NCI-H128 (cell line): Measurements from ENCODE around the gene CIB4.
"Not testable (repeated sequence)": the region's sequence is repeated elsewhere in the genome, so short reads cannot be mapped to it uniquely, and the experiment has no call there.

Source experiments
- DNase-seq: peaks from one replicate; lab custom pipeline; 2025; ENCODE audit not compliant: unreplicated experiment; lab: John Stamatoyannopoulos, UW

CIB4 gene

DNA sequence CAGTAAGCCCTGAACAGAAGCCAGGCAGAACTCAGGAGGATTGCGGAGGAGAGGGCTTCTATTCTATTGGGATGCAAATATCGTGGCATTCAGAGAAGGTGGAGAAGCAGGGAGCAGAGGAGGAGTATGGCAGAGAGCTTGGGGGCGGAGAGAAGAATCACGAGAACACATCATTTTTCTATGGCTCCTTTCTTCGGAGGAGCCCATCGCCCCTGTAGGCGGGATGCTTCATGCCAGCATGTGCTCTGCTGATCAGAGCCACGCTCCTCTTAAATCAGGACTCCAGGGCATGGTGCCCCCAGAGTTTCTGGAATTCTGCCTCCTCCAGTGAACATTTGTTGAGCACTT lies 71.1 kb downstream of the CIB4 start:
- DNase-seq, result no peak

DNA sequence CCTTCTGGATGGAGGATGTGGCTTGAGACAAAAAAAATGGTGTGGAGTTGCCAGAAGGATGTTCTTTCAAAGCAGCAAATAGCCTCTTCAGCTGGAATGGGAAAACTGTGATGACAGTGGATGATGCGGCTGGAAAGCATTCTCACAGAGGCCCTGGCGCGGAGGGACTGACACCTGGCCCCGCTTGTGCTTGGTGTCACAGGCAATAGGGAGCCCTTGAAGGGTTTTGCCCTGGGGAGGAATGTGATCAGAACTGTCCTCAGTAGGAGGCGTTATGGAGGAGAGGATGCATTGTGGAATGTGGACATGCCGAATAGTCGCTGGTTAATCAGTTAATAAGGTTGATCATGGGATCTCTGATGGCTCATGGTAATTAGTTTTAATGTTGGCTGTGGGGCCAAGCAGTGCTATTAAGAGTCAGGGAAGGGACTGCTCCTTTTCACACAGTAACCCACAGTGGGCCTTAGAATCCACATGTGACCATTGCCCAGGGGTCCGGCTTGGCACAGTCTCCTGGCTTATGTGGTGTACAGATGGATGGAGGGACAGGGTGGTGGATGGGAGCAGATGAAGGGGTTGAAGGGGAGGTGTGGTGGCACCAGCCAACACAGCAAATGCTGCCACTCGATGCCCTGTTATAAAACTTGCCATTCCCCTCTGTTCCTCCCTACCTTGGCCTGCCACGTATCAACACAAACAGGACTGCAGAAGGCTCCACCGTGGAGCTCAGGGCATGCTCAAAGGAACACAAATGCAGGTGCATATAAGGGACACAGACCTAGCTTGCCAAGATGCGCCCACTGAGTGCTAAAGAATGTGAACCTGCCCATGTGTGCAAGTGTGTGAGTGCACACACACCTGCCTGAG lies 71.7 kb downstream of the CIB4 start:
- DNase-seq, result no peak

DNA sequence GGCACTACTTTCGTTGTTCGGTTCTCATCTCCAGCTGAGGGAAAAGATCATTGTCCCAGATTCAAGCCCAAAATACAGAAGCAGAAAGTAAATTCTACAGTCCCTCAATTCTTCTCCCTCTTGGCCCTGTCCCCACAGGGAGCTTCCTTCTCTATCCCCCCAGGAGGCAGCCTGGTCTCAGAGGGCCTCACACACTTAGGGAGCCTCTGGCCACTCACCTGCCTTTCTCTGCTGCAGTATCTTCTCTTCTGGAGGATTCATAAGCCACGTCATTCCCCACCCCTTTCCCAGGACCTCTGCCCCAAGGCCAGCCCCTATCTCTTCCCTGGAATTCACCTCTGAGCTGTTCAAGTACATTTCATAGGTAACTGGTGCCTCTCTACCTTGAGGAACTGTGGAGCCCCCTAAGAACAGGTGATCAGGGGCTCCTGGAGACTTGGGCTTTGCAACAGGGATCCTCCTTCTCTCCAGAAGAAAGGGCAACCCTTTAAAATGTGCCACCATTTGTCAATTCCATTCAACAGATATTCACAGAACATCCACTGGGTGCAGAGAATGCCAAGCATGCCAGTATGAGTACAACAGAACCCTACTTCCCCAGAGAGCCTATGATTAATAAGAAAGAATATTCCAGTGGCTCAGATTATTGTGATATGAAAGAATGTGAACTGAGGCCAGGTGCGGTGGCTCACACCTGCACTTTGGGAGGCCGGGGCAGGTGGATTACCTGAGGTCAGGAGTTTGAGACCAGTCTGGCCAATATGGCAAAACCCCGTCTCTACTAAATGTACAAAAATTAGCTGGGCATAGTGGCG lies 72.9 kb downstream of the CIB4 start:
- DNase-seq, result no peak

DNA sequence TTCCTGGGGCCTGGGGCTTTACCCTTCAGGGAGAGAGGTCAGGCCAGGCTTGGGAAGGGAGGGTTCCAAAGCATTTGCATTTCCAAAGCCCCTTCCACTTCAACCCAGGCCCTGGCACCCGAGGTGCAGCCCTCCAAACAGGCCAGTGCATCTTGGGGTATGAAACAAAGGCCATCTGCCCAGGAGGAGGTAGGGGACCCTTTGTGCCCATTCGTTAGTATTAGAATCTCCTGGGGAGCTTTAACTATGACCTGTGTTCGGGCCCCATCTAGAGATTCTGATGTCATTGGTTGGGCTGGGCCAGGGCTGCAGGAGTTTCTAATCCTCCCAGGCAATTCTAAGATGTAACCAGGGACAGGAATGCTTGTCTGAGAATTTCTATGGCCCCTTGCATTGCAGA lies 73.6 kb downstream of the CIB4 start:
- no peak for DNase-seq

DNA sequence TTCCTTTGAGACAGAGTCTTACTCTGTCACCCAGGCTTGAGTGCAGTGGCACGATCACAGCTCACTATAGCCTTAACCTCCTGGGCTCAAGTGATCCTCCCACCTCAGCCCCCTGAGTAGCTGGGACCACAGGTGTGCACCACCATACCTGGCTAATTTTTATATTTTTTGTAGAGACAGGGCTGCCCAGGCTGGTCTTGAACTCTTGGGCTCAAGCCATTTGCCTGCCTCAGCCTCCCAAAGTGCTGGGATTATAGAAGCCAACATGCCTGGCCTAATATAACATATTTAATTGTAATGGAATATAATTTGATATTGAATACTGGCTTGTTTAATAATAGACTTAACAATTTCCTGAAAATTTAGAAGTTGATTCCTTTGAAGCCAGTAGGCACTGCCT lies 74.4 kb downstream of the CIB4 start:
- DNase-seq, result not testable (repeated sequence)

DNA sequence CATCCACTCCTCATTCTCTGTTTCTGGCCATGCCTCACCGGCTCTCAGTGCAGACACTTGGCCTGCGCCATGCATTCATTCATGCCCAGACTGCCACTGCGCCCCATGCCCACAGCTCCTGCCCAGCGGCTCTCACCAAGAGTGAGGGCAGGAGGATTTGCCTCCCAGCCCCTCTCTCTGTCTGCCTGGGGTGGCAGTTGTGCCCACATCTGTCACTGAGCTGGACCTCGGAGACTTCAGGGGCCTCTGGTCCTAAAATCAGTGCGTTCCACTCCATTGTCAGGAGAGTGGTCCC lies 75.1 kb downstream of the CIB4 start:
- DNase-seq, result no peak

DNA sequence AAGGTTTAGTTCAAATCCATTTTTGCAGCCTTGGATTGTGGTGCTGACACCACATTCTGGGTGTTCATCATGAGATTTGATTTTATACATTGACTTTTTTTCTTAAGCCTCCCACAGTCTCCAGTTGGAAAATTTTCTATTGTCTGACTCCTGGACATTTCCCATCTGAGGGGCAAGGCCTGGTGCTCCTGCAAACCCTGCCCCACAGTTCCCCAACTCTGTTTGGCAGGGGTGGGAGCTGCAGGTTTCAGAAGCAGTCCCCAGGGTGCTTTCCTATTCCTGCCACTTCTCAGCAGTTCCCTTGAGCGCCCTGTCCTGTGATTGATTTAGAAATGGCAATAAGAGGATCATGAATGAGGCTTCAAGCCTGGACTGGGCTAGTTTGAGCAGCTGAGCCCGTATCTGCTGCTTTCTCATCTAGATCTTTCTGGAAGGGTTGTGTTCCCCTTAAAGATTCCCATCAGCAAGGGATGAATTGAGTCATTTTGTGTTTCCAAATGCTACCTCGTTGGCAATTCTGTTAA lies 77.0 kb downstream of the CIB4 start:
- DNase-seq, result no peak

DNA sequence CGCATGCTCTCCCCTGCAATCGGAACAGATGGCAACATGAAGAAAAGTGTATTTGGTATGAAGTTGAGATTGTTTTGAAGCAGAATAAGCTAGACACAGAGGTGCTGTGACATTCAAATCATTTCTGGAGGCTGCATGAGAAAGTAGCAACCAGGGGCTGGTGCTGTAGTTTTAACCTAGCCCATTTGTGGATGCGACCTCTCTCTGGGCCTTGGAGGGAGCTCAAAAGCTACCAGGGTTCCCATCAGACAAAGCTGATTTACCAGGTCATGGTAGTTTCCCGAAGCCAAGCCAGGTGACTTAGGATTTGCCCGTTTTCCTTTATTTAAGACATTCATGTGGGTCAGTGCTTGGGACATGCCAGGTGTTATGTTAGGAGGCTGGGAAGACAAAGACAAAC lies 77.5 kb downstream of the CIB4 start:
- DNase-seq, result no peak

DNA sequence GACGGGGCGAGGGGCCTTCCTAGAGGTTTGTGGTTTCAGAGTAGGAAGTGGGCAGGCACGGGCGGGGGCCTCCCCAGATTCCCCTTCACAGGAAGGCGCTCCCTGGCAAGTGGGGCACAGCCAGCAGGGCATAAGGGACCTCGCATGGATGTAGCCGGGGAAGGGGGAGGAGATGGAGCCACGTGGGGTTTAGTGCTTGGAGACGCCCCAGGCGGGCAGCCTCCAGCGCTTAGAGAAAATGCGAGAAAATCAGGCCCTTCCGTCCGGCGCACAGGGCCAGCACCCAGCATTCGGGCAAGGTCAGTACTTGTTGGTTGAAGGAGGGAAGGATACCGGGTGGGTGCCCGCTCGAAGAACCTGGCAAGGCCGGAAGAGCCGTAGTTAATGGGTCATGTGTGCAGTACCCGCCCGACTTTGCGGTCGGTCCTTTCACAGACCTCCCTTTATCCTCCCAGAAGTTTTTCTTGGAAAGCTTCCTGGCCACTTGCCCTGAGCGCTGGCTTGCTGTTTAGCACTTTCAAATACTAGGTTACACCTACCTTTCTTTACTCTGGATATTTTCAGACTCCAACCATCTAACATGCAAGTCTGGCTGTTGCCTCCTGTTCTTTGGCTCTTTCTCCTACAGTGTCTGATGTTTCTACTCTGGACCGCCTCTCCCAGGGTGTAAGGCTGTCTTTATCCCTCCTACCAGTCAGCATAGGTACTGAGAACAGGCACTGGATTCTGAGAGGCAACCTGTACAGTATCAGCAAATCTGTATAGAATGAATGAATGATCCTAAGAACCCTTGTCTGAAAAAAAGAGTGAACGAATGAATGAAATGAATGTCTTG lies 78.1 kb downstream of the CIB4 start:
- DNase-seq, result no peak

DNA sequence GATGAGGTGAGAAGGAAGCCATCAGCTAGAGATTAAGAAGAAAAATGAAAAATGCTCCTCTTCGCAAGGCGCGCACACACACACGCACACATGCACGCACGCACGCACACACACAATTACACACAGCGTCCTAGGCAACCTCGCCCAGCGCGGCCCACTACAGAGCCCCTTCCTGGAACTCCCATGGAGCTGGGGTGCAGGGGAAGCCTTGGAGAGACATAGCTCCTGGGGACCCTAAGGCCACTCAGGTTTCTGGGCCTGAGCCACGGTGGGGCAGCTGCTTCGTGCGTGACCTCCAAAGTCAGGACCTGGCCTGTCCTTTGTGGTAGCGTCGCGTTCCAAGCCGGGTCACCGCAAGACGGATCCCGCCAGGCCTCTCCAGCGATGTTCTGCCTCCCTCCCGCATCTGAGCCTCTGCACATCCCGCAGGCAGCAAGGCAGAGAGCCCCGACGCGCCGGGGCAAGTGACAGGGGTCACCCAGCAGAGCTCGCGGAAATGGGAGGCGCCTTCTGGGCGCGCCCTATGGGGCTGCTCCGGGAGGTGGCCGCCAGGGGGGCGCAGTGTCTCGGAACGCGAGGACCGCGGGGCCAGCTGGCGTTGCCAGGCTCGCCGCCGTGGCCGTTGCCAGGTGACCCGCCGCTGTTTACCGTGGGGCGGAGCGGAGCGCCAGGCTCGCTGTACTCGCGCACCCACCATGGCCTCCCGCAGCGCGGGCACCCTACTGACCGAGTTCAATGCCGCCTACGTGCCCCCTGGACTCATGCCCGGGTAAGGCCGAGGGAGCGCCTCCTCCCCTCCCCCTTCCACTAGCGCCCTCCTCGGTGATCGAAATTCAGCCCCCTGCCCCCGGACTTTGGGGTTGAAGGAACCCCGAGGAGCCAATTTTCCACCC lies 79.0 kb downstream of the CIB4 start:
- DNase-seq, result peak; percentile 39

DNA sequence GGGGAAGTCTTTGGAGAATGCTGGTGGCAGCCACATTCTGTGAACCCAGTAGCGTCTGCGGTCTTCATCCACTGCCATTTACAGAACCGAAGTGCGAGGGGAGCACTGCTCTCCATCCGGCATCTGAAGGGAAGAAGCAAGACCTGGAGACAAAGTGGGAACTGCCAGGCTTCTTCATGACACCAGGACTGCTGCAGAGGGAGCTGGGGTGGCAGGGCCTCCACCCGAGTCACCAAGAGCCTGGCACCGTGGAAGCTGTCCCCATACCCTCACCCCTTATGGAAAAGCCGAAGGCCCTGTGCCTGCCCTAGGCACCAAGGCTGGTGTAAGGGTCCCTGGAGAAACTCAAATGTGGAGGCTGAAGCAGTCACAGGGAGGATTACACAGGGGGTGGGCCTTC lies 79.8 kb downstream of the CIB4 start:
- no peak for DNase-seq

DNA sequence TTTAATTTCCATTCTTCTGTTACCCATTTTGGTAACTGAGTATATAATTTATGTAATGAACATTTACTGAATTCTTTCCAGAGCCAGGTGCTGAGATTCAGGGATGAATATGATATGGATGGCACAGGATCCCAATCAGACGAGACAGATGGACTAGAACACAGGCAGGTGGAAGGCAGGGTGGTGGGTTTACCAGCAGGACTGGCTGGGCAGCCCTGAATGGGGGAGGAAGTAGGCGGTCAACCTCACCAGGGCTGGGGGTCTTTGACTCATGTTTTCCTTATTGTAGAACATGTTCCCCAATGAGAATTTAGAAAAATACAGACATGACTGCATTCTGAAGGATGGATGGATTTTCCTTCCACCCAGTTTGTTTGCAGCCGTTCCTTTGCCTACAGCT lies 80.3 kb downstream of the CIB4 start:
- no peak for DNase-seq

DNA sequence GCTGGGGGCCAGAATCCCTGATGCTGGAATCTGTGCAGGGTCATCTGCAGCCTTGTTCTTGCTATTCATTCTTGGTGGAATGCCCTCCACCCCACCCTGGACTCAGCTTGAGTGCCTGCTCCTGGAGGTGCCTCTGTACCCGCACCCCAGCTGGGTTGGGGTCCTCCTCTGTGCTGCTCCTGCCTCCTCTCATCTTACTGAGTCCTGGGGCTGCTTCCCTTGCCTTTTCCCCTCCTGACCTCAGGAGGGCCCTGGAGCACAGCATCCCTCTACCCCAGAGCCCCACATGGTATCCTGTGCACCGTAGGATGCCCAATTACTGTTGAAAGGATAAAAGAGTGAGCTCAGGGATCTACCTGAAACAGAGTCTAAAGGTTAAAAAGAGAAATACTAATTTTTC lies 81.6 kb downstream of the CIB4 start:
- no peak for DNase-seq

DNA sequence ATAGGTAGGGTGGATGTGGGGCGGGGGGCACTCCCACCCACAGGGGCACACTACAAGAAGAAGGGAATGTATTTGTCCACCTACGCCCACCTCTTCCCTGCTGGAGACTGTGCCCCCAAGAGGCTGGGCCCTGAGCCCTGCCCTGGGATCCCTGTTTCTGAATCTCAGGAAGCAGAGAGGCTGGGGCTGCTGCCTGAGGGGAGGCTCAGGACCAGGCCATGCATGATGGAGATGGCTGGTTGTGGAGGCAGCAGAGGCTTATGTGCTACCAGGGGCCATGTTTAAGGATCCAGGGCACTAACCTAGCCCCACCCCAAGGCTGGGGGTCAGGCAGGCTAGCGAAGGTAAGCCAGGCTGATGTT lies 82.1 kb downstream of the CIB4 start:
- no peak for DNase-seq

DNA sequence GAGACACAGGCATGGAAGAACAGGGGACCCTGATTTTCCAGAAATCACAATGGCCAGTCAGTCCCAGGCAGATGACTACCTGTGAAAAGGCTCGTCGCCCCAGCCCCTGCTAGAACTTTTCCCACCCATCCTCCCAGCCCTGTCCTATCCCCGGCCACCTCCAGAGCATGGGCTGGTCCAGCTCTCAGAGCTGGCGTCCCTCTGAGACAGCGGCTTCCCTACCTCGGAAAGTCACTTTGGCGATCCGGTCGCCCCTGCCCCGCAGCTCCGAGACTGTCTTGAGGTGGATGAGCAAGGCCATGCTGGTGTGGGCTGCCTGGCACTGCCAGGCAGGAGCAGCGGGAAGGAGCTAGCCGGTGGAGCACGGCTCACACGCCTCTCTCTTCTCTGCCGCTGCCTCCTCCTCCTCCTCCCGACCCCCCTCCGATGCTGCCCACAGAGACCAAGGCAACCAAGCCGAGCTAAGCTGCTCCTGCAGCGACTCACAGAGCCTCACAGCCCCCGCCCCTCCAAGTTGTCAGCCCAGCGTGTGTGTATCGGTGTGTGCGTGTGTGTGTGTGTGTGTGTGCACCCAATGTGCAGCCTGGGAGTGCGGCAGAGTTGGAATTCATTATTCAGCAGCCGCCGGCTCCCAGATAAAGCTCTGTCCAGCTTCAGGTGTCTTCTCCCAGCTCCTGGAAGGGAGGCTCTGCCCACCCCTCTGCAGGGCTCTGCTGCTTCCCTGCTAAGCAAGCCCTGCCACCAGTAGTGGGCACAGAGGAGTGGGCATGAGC lies 82.7 kb downstream of the CIB4 start:
- DNase-seq, result no peak

DNA sequence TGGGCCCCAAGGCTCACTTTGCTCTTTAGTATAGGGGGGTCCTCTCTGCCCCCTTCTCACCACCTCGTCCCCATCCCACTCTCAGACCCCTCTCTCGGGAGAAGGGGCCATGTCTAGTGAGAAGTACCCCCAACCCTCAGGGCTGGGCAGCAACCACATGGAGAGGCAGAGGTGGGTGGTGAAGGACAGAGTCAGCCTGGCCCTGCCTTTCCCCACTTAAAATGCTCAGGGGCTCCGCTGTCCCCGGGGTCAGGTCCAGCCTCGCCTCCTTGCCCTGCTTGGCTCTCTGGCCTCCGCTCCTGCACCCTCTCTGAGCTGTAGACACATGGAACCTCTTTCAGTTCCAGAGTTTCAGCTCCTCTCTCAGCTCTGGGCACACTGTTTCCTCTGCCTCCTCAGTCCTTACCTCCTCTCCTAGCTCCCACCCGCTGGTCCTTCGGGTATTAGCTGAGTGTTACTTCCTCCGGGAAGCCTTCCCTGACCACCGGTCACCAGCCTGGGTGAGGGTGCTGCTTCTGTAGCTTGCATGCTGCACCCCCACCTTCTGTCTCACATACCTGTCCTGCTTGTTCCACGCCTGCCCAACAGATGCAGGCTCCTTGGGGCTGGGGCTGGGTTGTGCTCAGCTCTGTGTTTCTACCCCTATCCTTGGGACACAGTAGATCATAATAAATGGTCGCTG lies 83.8 kb downstream of the CIB4 start:
- DNase-seq, result no peak

DNA sequence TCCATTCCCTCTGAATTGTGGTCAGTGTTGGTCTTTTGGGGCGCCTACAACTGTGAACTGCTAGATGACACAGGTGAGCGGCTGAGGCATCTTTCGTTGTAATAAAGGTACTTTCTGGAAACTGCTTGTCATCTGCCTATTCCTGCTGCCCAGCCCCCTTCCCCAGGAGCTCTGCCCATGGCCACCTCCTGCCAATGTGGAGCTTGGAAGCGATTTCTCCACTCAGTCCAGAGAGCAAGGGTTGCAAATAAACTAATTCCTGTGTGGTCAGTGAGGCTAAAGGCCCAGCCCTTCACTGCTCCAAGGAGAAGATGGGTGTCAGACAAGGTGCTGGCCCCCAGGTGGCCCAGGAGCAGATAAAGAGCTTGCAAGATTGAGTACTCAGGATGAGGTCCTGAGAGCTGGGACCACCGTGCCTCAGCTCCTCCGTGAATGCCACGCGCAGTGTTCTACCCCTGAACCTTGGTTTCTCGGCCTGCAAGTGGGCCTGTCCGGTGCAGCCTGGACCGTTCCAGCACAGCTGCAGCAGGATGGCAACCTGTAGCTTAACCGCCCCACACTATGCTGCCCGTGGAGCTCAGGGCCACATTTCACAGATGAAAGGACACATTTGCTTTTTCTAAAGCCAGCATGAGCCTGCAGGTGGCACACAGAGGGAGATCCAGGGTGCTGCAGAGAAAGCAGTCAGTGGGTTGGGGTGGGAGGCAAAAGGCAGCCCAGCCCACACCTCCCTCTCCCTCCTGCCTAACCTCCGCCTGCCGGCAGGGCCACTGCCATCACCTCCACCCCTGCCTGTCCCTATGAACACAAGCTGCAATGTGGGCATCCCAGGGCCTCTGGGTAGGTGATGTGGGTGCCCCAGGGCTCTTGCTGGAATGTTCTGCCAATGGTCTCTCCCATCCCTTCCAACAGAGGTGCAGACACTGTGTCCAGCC lies 84.6 kb downstream of the CIB4 start:
- DNase-seq, result no peak
